HepG2 (cell line): Measurements from ENCODE around the gene FAM174C. TPM values are rescaled to one million over a fixed set of nuclear protein-coding genes. Genes with fewer than 3 reads are reported as not detected.

Experiments used
- BHLHE40 ChIP-seq: IDR thresholded peaks from 2 replicates; pipeline ENCODE4 v1.6.1; 2011; ENCODE audit warnings: low read length, improper control_type of control experiment
- DNMT1 ChIP-seq: sonication (generic); formaldehyde crosslinking; IDR thresholded peaks from 2 replicates; pipeline ENCODE4 v1.5.1; 2020; ENCODE audit warnings: mild to moderate bottlenecking, missing genetic modification reagents
- ESRRA ChIP-seq: sonication (generic); formaldehyde crosslinking; IDR thresholded peaks from 2 replicates; pipeline ENCODE4 v1.5.1; 2020; ENCODE audit warnings: mild to moderate bottlenecking, low read depth, missing genetic modification reagents
- HNRNPLL ChIP-seq: fragments of 200-400 bp; formaldehyde crosslinking; IDR thresholded peaks from 2 replicates; pipeline ENCODE4 v1.6.1; 2017; ENCODE audit warnings: mild to moderate bottlenecking, low read depth, low read length; ENCODE audit not compliant: poor library complexity, severe bottlenecking
- LCORL ChIP-seq, 2 experiments: fragments of 450-650 bp in 1 of 2; sonication (generic) in 1 of 2; formaldehyde crosslinking in 1 of 2; IDR thresholded peaks; 2 replicates each; pipeline versions ENCODE4 v1.5.0 to v1.6.1; 2017 to 2020; ENCODE audit warnings: antibody characterized with exemption in 1 of 2, missing genetic modification reagents in 1 of 2
- MTA1 ChIP-seq: sonication (generic); formaldehyde crosslinking; IDR thresholded peaks from 2 replicates; pipeline ENCODE4 v1.4.0; 2020; ENCODE audit warnings: missing genetic modification reagents, mild to moderate bottlenecking, borderline replicate concordance
- PHF20 ChIP-seq: sonication (generic); formaldehyde crosslinking; IDR thresholded peaks from 2 replicates; pipeline ENCODE4 v1.5.0; 2020; ENCODE audit warnings: mild to moderate bottlenecking, missing genetic modification reagents
- SPEN ChIP-seq: sonication (generic); formaldehyde crosslinking; IDR thresholded peaks from 2 replicates; pipeline ENCODE4 v1.5.1; 2020; ENCODE audit warnings: low read depth, mild to moderate bottlenecking, missing genetic modification reagents
- ZNF224 ChIP-seq: sonication (generic); formaldehyde crosslinking; IDR thresholded peaks from 2 replicates; pipeline ENCODE4 v1.5.0; 2020; ENCODE audit warnings: mild to moderate bottlenecking, missing genetic modification reagents
- ZNF232 ChIP-seq: sonication (generic); formaldehyde crosslinking; IDR thresholded peaks from 2 replicates; pipeline ENCODE4 v1.4.0; 2020; ENCODE audit warnings: missing genetic modification reagents, borderline replicate concordance
- ZNF569 ChIP-seq: sonication (generic); formaldehyde crosslinking; IDR thresholded peaks from 2 replicates; pipeline ENCODE4 v1.5.0; 2020; ENCODE audit warnings: mild to moderate bottlenecking, missing genetic modification reagents, moderate library complexity, borderline replicate concordance
- polyA plus RNA-seq, 8 experiments: library from polyadenylated mRNA; depleted of rRNA in 3 of 8; stranded (reverse) in 7 of 8; unstranded in 1 of 8; fragments of >200 nt; fragmentation: Illumina TruSeq in 4 of 8; extraction: Trizol in 4 of 8; gene quantifications; 2 replicates each; pipeline versions ENCODE4 v1.2.1 to v1.2.3, GENCODE V29; 2011 to 2016; ENCODE audit warnings: low read depth in 4 of 8, missing spikeins in 1 of 8, mixed read lengths in 1 of 8; ENCODE audit not compliant: insufficient read depth in 1 of 8
- total RNA-seq, 5 experiments: library from RNA; depleted of rRNA; stranded (reverse); fragments of >200 nt; fragmentation: Illumina TruSeq; extraction: Trizol; gene quantifications; 2 replicates each; pipeline ENCODE4 v1.2.3, GENCODE V29; 2016; ENCODE audit warnings: low read depth in 1 of 5
- TF ChIP-seq, protein P1 (sequence below): sonication (generic); formaldehyde crosslinking; IDR thresholded peaks from 2 replicates; pipeline ENCODE4 v1.9.0; 2021; ENCODE audit warnings: missing genetic modification reagents, borderline replicate concordance
- TF ChIP-seq, protein P2 (sequence below): sonication (generic); formaldehyde crosslinking; IDR thresholded peaks from 2 replicates; pipeline ENCODE4 v1.4.0; 2020; ENCODE audit warnings: missing genetic modification reagents, mild to moderate bottlenecking, borderline replicate concordance
- TF ChIP-seq, protein P3 (sequence below): sonication (generic); formaldehyde crosslinking; conservative IDR thresholded peaks from 2 replicates; pipeline ENCODE4 v1.8.0; 2022; ENCODE audit warnings: mild to moderate bottlenecking, moderate library complexity, missing genetic modification reagents
- TF ChIP-seq, protein P4 (sequence below): sonication (generic); formaldehyde crosslinking; IDR thresholded peaks from 2 replicates; pipeline ENCODE4 v1.8.1; 2022; ENCODE audit warnings: mild to moderate bottlenecking, missing genetic modification reagents

FAM174C gene
- total and polyA plus RNA-seq, 2 of the 13 experiments (the other 11 are each of a cell fraction or from before 2014, with no cell fraction given) = 19.5 to 31.3 TPM

DNA sequence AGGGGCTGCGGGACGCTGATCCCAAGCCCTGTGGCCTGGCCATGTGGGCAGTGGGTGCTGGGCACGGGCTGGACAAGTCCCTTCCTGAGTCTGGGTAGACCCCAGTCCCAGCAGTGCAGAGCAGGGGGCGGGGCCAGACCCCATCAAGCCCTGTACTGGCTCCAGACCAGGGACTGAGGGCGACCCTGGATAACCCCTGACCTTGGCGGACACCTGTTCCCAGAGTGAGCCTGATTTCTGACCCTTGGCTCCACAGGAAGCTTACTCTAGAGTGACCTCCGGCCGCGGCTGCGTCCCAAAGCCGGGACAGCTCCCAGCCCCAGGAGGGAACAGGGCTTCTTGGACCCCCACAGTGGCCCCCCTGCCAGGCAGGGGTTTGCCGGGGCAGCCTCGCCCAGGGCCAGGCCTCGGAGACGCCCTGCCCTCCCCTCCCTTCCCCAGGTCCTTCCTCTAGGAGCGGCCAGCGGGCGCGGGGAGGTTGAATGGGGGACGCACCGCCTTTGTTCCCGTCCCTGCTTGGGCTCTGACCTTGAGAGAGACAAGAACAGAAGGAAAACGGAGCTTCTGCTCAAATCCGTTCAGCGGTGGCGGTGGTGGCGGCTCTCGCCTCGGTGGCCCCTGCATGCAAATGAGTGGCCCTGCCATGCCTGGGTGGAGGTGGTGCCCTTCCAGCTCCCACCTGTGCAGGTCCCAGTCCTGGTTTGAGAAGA is 8.0 kb downstream of the FAM174C start (continued):
- TF ChIP-seq ZNF569 (CRISPR knock-in tag) (no peak), MTA1 (CRISPR knock-in tag) (peak; percentile 82; the same call in 1 of the 2 replicates), PHF20 (CRISPR knock-in tag) (peak; percentile 27; the same call in 1 of the 2 replicates), DNMT1 (CRISPR knock-in tag) (no peak), ZNF224 (CRISPR knock-in tag) (peak; percentile 79), LCORL (IDR thresholded peaks at IDR 0.05) (no peak), LCORL (CRISPR knock-in tag; IDR thresholded peaks at IDR 0.05) (peak; percentile 93), HNRNPLL (peak; percentile 43), ESRRA (CRISPR knock-in tag) (peak; percentile 97), ZNF232 (no peak), BHLHE40 (no peak), SPEN (peak; percentile 60; the same call in 1 of the 2 replicates)
- TF ChIP-seq, protein P1, sequence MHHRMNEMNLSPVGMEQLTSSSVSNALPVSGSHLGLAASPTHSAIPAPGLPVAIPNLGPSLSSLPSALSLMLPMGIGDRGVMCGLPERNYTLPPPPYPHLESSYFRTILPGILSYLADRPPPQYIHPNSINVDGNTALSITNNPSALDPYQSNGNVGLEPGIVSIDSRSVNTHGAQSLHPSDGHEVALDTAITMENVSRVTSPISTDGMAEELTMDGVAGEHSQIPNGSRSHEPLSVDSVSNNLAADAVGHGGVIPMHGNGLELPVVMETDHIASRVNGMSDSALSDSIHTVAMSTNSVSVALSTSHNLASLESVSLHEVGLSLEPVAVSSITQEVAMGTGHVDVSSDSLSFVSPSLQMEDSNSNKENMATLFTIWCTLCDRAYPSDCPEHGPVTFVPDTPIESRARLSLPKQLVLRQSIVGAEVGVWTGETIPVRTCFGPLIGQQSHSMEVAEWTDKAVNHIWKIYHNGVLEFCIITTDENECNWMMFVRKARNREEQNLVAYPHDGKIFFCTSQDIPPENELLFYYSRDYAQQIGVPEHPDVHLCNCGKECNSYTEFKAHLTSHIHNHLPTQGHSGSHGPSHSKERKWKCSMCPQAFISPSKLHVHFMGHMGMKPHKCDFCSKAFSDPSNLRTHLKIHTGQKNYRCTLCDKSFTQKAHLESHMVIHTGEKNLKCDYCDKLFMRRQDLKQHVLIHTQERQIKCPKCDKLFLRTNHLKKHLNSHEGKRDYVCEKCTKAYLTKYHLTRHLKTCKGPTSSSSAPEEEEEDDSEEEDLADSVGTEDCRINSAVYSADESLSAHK (CRISPR knock-in tag) = no peak
- TF ChIP-seq, protein P2, sequence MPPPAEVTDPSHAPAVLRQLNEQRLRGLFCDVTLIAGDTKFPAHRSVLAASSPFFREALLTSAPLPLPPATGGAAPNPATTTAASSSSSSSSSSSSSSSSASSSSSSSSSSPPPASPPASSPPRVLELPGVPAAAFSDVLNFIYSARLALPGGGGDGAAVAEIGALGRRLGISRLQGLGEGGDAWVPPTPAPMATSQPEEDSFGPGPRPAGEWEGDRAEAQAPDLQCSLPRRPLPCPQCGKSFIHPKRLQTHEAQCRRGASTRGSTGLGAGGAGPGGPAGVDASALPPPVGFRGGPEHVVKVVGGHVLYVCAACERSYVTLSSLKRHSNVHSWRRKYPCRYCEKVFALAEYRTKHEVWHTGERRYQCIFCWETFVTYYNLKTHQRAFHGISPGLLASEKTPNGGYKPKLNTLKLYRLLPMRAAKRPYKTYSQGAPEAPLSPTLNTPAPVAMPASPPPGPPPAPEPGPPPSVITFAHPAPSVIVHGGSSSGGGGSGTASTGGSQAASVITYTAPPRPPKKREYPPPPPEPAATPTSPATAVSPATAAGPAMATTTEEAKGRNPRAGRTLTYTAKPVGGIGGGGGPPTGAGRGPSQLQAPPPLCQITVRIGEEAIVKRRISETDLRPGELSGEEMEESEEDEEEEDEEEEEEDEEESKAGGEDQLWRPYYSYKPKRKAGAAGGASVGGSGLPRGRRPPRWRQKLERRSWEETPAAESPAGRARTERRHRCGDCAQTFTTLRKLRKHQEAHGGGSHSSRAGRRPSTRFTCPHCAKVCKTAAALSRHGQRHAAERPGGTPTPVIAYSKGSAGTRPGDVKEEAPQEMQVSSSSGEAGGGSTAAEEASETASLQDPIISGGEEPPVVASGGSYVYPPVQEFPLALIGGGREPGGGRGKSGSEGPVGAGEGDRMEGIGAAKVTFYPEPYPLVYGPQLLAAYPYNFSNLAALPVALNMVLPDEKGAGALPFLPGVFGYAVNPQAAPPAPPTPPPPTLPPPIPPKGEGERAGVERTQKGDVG (CRISPR knock-in tag) = peak; percentile 38; the same call in 1 of the 2 replicates
- TF ChIP-seq, protein P3, sequence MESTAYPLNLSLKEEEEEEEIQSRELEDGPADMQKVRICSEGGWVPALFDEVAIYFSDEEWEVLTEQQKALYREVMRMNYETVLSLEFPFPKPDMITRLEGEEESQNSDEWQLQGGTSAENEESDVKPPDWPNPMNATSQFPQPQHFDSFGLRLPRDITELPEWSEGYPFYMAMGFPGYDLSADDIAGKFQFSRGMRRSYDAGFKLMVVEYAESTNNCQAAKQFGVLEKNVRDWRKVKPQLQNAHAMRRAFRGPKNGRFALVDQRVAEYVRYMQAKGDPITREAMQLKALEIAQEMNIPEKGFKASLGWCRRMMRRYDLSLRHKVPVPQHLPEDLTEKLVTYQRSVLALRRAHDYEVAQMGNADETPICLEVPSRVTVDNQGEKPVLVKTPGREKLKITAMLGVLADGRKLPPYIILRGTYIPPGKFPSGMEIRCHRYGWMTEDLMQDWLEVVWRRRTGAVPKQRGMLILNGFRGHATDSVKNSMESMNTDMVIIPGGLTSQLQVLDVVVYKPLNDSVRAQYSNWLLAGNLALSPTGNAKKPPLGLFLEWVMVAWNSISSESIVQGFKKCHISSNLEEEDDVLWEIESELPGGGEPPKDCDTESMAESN (CRISPR knock-in tag) = 0 out of 2 replicates have a peak, but pooled peaks have one; percentile 45
- TF ChIP-seq, protein P4, sequence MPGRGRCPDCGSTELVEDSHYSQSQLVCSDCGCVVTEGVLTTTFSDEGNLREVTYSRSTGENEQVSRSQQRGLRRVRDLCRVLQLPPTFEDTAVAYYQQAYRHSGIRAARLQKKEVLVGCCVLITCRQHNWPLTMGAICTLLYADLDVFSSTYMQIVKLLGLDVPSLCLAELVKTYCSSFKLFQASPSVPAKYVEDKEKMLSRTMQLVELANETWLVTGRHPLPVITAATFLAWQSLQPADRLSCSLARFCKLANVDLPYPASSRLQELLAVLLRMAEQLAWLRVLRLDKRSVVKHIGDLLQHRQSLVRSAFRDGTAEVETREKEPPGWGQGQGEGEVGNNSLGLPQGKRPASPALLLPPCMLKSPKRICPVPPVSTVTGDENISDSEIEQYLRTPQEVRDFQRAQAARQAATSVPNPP (CRISPR knock-in tag) = no peak
